Measurements from ENCODE around the gene EFCAB8.
A peak's percentile ranks its signal among the peaks of the same experiment; 100 is the strongest.

Gene EFCAB8

GRCh38 chr20:33002087-33002808, 143.5 kb downstream of the EFCAB8 start:
- no peaks in the 10 kb centered on the region for H3K36me3 ChIP-seq (ENCODE audit: control insufficient read depth, insufficient read depth, low read length)
- H3K27ac ChIP-seq, result no peak overlapping the region
- no peak overlapping the region for H3K4me3 ChIP-seq (ENCODE audit: low read depth, low read length)
- no peaks in the 10 kb centered on the region for H3K27me3 ChIP-seq (ENCODE audit: control insufficient read depth, insufficient read depth, low read length)
- H3K4me2 ChIP-seq (ENCODE audit: low read length), result no peak overlapping the region
- H2AFZ ChIP-seq, result no peak overlapping the region
- H3K9me3 ChIP-seq (ENCODE audit: control insufficient read depth, low read length), result no peaks in the 10 kb centered on the region
- H3K79me2 ChIP-seq, result no peaks in the 10 kb centered on the region
- no peak overlapping the region for H3K9ac ChIP-seq
- no peaks in the 10 kb centered on the region for H3K4me1 ChIP-seq
- TF ChIP-seq CTCF (IDR thresholded peaks at IDR 0.05), result no peak

- no peak within 1 kb of the TSS for H3K9ac ChIP-seq
- no peaks in the 10 kb centered on the region for H3K4me1 ChIP-seq
- H3K4me2 ChIP-seq (ENCODE audit: low read length), result no peak within 1 kb of the TSS
- H3K9me3 ChIP-seq (ENCODE audit: control insufficient read depth, low read length), result no peaks in the 10 kb centered on the region
- no peaks in the 10 kb centered on the region for H3K79me2 ChIP-seq
- no peaks in the 10 kb centered on the region for H3K36me3 ChIP-seq (ENCODE audit: control insufficient read depth, insufficient read depth, low read length)
- no peak for TF ChIP-seq CTCF (IDR thresholded peaks at IDR 0.05)
- H2AFZ ChIP-seq, result no peak within 1 kb of the TSS
- H3K27ac ChIP-seq, result no peak within 1 kb of the TSS
- no peaks in the 10 kb centered on the region for H3K27me3 ChIP-seq (ENCODE audit: control insufficient read depth, insufficient read depth, low read length)
- no peak within 1 kb of the TSS for H3K4me3 ChIP-seq (ENCODE audit: low read depth, low read length)
Measured at GRCh38 chr20:33004141-33004751, 145.5 kb downstream of the EFCAB8 start, which contains the start of gene SUN5. Gene SUN5 (minus strand): TSS chr20:33004433. CDS start chr20:33004340, 93 bp downstream.

- no peak overlapping the region for H3K4me3 ChIP-seq (ENCODE audit: low read depth, low read length)
- no peaks in the 10 kb centered on the region for H3K27me3 ChIP-seq (ENCODE audit: control insufficient read depth, insufficient read depth, low read length)
- peak; percentile 16 for TF ChIP-seq CTCF (IDR thresholded peaks at IDR 0.05)
- no peaks in the 10 kb centered on the region for H3K9me3 ChIP-seq (ENCODE audit: control insufficient read depth, low read length)
- no peaks in the 10 kb centered on the region for H3K4me1 ChIP-seq
- H3K79me2 ChIP-seq, result no peaks in the 10 kb centered on the region
- H2AFZ ChIP-seq, result no peak overlapping the region
- no peak overlapping the region for H3K4me2 ChIP-seq (ENCODE audit: low read length)
- no peaks in the 10 kb centered on the region for H3K36me3 ChIP-seq (ENCODE audit: control insufficient read depth, insufficient read depth, low read length)
- no peak overlapping the region for H3K27ac ChIP-seq
- no peak overlapping the region for H3K9ac ChIP-seq
Measured at GRCh38 chr20:33005132-33005566, 146.4 kb downstream of the EFCAB8 start.

- H3K4me2 ChIP-seq (ENCODE audit: low read length), result no peak overlapping the region
- H3K4me3 ChIP-seq (ENCODE audit: low read depth, low read length), result no peak overlapping the region
- H3K27ac ChIP-seq, result no peak overlapping the region
- H3K79me2 ChIP-seq, result no peaks in the 10 kb centered on the region
- H3K4me1 ChIP-seq, result no peaks in the 10 kb centered on the region
- H3K9me3 ChIP-seq (ENCODE audit: control insufficient read depth, low read length), result no peaks in the 10 kb centered on the region
- H3K36me3 ChIP-seq (ENCODE audit: control insufficient read depth, insufficient read depth, low read length), result no peaks in the 10 kb centered on the region
- H3K9ac ChIP-seq, result no peak overlapping the region
- no peak overlapping the region for H2AFZ ChIP-seq
- no peaks in the 10 kb centered on the region for H3K27me3 ChIP-seq (ENCODE audit: control insufficient read depth, insufficient read depth, low read length)
- no peak for TF ChIP-seq CTCF (IDR thresholded peaks at IDR 0.05)
Measured at GRCh38 chr20:33005908-33006775, 147.4 kb downstream of the EFCAB8 start.

All from parathyroid adenoma (tissue), 2 donors.